GM18505 (cell line): ENCODE measurements around the gene ASPSCR1.

Experiments used
- ATAC-seq: cut with Tn5 transposase; IDR thresholded peaks from one replicate; pipeline ENCODE4 v1.9.1; 2021; ENCODE audit not compliant: unreplicated experiment
- POLR2A ChIP-seq: IDR thresholded peaks from 4 replicates; pipeline ENCODE4 v1.6.1; 2011; ENCODE audit warnings: borderline replicate concordance; ENCODE audit not compliant: insufficient read depth, insufficient read length; ENCODE audit errors: extremely low read depth

Gene ASPSCR1

DNA sequence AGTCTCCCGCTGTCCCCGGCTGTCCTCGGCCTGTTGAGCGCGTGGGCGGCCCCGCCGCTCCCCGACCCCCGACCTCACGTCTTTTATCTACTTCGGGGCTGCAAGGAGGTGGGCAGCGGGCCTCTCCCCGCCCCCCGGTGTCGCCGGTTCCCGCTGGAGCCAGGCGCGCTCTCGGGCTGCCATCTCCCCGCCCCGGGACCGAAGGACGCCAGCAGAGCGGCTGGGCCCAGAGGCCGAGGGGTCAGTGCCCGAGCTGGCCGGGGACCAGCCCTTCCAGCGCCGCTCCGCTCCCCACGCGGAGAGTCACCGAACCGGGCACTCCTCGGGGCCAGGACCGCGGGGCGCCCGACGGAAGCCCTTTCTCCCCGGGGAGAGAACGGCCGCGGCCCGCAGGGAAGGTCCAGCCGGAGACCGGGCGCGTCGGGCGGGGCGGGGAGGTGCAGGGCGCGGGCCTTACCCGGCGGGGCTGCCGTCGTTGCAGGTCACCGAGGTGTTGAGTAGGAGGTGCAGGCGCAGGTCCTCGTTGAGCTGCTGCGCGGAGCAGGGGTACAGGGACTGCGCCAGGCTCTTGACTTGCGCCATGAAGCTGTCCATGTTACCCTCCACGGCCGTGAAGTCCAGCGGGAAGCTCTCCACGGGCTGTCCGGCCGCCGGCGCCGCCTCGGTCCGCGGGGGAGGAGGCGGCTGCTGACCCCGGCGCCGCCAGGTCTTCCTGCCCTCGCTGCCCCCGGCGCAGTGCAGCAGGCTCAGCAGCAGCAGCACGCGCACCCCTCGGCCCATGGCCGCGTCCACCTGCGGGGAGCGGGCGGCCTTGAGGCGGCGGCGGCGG lies 17.1 kb upstream of the ASPSCR1 start:
- ATAC-seq, result no peak
- TF ChIP-seq POLR2A, result no peak

DNA sequence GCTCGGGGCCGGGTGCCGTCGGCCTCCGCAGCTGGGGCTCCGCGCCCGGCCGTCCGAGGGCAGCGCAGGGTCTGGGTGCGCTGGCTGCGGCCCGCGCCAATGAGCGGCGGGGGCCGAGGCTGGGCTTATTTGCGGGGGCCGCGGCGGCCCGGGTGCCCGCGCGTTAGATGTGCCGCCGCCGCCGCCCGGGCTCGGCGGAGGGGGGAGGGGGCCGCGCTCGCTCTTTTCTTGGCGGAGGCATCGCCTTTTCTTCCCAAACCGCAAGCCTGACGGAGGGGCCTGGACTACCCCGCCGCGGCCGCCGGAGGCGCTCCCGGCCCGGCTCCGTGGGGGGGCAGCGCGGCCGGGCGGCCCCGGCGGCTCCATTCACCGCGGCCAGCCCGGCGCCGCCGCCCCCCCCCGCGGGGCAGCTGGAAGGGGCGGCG lies 16.3 kb upstream of the ASPSCR1 start, which contains the start of gene NOTUM:
TSS of gene NOTUM (minus strand) at position 101 of the 425 bp plus-strand sequence. CDS start 278 bp downstream, outside the sequence.
- ATAC-seq, result no peak
- no peak for TF ChIP-seq POLR2A

DNA sequence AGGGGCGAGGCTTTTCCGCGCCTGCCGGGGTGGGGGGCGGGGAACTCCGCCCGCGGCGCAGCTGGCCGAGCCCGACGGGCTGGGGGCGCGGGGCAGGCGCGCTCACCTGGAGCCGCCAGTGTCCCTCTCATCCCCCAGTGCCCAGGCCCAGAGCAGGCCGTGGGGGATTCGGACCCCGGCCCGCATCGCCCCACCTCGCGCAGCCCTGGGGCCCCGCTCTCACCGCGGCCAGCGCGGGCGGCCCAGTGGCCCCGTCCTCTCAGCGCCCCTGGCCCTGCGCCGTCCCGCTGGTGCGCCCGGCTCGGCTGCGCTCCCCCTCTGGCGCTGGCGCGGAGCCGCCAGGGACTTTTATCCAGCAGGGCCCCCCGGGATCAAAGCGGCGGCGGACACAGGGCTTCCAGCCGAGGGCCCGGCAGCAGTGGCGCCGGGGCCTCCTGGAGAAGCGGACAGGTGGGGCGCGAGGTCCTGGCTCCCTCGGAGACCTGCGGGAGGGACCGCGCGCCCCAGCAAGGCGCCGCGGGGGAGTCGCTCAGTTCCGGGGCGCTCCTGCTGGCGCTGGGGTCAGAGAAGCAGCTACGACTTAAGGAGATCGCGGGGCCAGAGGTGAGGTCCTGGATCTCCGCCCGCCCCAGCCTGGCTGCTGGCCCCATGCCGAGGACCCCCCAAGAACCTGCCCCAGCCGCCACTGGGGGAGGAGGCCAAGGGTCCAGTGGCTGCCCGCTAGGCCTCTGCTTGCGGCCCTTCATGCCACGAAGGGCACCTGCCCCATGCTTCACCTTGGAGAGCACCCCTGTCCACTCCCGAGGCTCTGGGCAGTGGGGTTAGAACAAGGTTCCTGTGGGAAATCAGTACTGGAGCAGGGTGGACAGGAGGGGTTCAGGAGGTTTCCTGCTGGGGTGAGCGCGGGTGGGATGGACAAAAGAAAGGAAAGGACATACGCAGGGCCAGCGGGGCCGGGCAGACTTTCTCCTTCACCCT lies 15.6 kb upstream of the ASPSCR1 start:
- no peak for ATAC-seq

DNA sequence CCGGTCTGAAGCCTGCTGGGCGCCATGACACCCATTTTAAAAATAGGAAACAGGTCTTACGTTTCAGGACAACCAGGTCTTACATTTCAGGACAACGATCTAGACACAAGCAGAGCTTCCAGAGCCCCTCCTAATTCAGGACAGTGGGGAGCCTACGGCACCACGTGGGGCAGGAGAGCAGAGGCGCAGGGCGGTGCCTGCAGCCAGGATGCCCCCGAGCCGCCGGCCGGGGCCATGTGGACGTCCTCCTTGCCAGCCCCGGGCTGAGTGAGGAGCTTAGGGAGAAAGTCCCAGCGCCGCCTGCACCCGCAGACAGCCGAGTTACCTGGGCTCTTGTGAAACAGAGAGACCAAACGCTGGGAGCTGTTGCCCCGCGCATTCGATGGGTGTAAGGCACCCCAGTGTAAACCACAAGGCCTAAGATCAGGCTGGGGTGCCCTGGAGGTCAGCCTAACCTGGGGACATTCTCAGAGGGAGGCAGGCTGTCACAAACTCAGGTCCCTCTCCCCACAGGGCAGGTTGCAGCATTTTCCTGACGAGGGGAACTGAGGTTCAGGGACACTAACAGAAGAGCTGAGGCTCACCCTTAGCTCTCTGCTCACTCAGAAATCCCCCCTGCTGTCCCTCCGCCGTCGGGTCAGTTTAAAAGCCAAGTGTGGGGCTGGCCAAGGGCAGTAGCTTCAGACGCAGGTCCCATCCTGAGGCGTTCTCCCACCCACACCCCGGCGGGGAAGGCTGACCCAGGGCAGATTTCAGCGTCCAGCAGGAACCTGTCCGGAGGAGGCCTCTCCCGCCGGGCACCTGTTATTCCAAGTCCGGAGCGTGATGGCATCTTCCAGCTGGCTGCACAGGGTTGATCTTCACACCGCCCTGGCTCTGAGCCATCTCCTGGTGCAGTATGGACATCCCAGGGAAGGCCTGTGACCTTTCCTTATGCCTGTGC lies 14.7 kb upstream of the ASPSCR1 start:
- TF ChIP-seq POLR2A, result no peak
- ATAC-seq, result no peak

More for the DNA sequence above, 15.6 kb upstream of the ASPSCR1 start:
- TF ChIP-seq POLR2A, result no peak

DNA sequence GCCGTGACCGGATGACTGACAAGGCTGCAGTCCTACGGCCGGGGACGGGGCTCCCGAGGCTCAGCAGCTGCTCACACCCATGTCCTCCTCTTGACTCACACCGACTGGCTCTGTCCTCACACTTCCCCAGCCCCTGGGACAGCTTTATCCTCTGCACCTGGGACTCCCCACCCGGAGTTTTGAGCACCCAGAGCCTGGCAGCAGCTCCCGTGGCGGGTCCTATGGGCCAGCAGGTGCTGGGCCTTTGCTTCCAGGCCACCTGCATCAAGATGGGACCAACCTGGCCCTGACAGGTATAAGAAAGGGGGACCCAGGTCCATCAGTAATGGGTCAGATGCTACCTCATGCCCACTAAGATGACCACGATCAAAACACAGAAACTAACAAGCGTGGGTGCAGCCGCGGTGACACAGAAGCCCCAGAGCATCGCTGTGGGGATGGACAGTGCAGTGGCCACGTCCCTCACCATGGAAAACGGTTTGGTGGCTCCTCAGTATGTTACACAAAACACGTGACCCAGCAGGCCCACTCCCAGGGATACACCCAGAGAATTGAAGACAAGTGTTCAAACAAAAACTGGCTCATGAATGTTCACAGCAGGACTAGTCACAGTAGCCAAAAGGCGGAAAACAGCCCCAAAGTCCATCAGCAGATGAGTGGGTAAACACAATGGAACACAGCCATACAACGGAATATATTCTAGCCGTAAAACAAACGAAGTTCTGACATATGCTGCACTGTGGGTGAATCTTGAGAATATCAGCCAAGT lies 13.2 kb upstream of the ASPSCR1 start:
- no peak for TF ChIP-seq POLR2A
- no peak for ATAC-seq

DNA sequence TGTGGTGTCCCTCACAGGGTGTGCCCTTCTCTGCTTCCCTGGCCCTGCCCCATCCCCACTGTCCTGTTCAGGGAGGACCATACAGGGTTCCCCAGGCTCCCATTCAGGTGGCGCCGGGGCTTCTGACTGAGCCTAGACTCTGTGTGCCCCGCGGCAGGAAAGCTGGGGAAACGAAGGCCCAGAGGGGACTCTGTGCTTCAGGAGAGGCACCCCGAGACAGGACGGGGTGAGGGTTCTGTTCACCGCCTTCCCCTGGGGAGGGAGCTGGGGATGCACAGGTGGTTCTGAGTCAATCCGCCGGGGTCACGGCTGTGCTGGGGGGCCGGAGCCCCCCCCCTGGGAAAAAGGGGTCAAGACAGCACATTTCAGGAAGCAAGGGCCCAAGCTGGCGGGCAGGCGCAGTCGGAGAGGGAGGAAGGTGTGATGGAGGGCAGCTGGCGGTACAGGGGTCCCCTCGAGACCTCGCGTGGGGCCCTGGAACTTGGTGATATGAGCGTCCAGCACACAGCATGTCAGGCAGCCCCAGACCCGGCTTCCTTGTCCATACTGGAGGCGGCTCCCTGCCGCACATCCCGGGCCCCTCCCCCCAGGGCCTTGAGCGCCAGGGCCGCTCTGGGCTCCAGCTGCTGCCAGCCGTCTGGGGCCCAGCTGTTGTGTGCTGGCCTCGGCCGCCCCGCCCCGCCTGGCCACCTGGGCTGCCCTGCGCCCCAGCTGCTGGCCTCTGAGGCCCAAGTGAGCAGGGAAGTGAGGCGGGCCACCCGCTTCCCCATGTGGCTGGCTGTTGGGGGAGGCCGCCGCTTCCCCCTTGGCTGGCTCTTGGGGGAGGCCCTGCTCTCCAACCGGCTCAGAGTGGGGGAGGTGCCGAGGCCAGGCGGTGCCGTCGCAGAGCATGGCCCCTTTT lies 10.8 kb upstream of the ASPSCR1 start:
- ATAC-seq, result no peak
- TF ChIP-seq POLR2A, result no peak

DNA sequence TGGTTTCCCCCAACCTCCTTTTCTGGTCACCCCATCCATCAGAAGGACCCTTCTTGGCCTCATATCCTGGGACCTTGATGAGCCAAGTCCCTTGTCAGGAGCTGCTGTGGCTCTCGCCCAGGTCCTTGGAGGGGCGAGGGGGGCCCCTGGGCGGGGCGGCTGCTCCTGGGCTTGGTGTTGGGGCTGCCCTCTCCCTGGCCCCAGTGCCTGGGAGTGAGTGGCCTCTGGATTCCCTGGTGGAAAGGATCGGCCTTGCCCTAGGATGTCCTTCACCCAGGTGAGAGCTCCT lies 10.2 kb upstream of the ASPSCR1 start:
- no peak for ATAC-seq
- TF ChIP-seq POLR2A, result no peak

DNA sequence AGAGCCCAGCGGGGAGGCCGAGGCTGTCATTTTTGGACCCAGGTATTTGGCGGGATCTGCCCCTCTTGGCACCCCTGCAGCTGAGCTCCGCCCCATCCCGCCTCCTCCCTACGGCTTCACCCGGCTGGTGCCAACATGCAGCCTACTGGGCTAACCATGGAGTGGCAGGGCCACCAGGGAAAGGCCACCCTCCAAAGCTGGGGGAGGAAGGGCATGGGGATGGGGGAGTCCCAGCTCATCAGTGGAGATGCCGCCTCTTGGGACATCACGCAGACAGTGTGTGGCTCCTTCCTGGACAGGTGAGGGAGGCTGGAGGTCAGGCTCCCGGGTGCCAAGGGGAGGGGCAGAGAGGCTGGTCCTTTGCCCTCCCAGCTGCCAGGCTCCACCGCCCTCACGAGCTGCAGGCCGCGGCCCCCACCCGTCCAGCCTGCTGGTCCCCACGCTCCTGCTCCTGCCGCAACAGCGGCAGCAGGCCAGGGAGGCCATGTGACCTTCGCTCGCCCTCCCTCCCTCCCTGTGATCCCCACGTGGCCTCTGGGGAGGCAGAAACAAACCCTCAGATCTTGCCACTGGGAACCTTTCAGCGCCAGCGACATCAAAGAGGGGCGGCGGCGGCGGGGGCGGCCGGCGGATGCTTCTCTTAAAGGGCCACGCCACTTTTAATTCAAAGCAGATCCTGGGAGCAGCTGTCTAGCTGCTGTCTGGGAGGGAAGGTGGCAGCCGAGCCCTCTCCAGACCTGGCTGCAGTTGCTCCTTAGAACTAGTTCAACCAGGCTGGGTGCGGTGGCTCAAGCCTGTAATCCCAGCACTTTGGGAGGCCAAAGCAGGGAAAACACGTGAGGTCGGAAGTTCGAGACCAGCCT lies 9.7 kb upstream of the ASPSCR1 start:
- ATAC-seq, result no peak
- TF ChIP-seq POLR2A, result no peak

DNA sequence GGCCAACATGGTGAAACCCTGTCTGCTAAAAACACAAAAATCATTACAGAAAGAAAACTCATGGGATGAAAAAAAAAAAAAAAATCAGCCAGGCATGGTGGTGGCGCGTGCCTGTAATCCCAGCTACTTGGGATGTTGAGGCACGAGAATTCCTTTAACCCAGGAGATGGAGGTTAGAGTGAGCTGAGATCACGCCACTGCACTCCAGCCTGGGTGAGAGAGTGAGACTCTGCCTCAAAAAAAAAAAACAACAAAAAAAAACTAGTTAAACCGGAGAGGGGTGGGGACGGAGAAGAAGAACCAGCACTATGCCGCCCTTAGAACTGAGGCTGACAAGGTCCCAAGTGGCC lies 9.1 kb upstream of the ASPSCR1 start:
- no peak for ATAC-seq
- no peak for TF ChIP-seq POLR2A
